SK-N-SH (cell line): ENCODE results near the gene PTCD2.

ENCODE experiments used
- ELF1 ChIP-seq: IDR thresholded peaks from 2 replicates; pipeline ENCODE4 v1.4.0; 2012
- EP300 ChIP-seq, 2 experiments: IDR thresholded peaks; 2 replicates each; pipeline versions ENCODE4 v1.4.0 to v1.6.1; 2012; ENCODE audit warnings: borderline replicate concordance in 1 of 2, low read depth in 1 of 2, low read length in 1 of 2
- EZH2phosphoT487 ChIP-seq: fragments of 200-600 bp; sonication (generic); IDR thresholded peaks from 2 replicates; pipeline ENCODE4 v1.6.1; 2017; ENCODE audit warnings: low read depth, mixed run types, mild to moderate bottlenecking, antibody characterized with exemption, moderate library complexity, borderline replicate concordance
- FOSL2 ChIP-seq: IDR thresholded peaks from 2 replicates; pipeline ENCODE4 v1.4.0; 2012; ENCODE audit warnings: low read depth, mild to moderate bottlenecking, moderate library complexity, borderline replicate concordance
- FOXM1 ChIP-seq: IDR thresholded peaks from 2 replicates; pipeline ENCODE4 v1.4.0; 2012; ENCODE audit warnings: low read depth, mild to moderate bottlenecking
- MAX ChIP-seq: IDR thresholded peaks from 2 replicates; pipeline ENCODE4 v1.4.0; 2012; ENCODE audit warnings: low read depth
- POLR2AphosphoS5 ChIP-seq: IDR thresholded peaks from 2 replicates; pipeline ENCODE4 v1.6.1; 2012; ENCODE audit warnings: low read depth, low read length
- TCF12 ChIP-seq: IDR thresholded peaks from 2 replicates; pipeline ENCODE4 v1.4.0; 2012
- TEAD4 ChIP-seq: IDR thresholded peaks from 2 replicates; pipeline ENCODE4 v1.4.0; 2012; ENCODE audit warnings: mild to moderate bottlenecking, borderline replicate concordance; ENCODE audit not compliant: insufficient read depth
- USF2 ChIP-seq: fragments of 150-350 bp; IDR thresholded peaks from 2 replicates; pipeline ENCODE4 v1.6.1; 2017; ENCODE audit warnings: antibody characterized with exemption, low read length, low read depth, borderline replicate concordance
- ZBTB33 ChIP-seq: IDR thresholded peaks from 2 replicates; pipeline ENCODE4 v1.4.0; 2012; ENCODE audit warnings: low read depth, borderline replicate concordance
- TF ChIP-seq, protein P1 (sequence below): fragments of 200-600 bp; sonication (generic); IDR thresholded peaks from 2 replicates; pipeline ENCODE4 v1.6.1; 2017; ENCODE audit warnings: antibody characterized with exemption, mild to moderate bottlenecking, moderate library complexity
- TF ChIP-seq, protein P2 (sequence below): IDR thresholded peaks from 2 replicates; pipeline ENCODE4 v1.6.1; 2012; ENCODE audit warnings: mild to moderate bottlenecking, low read depth, low read length, moderate library complexity

DNA sequence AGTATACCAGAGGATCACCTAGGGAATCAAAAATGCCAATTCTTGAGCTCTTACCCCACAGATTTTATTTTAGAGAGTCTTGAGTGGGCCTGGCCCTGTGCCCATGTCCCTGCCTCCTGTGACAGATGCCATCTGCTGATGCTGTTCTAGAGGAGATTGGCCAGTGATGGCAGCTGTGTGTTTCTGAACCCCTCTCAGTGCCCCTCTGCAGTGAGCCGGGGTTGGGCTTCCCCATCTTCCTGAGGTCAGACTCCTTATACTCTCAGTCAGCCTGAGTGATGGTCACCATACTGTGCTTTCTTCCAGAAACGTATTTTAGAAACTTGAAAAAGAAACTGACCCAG, 6.1 kb downstream of the PTCD2 start:
- TF ChIP-seq FOXM1 (no peak), USF2 (no peak), EP300 (IDR thresholded peaks at IDR 0.05; ENCODE audit: borderline replicate concordance in 1 of 2, low read depth in 1 of 2, low read length in 1 of 2) (no peak), MAX (no peak), ZBTB33 (no peak), EZH2phosphoT487 (no peak), POLR2AphosphoS5 (no peak), ELF1 (no peak), TEAD4 (no peak), FOSL2 (no peak), TCF12 (no peak)
- TF ChIP-seq, protein P1, sequence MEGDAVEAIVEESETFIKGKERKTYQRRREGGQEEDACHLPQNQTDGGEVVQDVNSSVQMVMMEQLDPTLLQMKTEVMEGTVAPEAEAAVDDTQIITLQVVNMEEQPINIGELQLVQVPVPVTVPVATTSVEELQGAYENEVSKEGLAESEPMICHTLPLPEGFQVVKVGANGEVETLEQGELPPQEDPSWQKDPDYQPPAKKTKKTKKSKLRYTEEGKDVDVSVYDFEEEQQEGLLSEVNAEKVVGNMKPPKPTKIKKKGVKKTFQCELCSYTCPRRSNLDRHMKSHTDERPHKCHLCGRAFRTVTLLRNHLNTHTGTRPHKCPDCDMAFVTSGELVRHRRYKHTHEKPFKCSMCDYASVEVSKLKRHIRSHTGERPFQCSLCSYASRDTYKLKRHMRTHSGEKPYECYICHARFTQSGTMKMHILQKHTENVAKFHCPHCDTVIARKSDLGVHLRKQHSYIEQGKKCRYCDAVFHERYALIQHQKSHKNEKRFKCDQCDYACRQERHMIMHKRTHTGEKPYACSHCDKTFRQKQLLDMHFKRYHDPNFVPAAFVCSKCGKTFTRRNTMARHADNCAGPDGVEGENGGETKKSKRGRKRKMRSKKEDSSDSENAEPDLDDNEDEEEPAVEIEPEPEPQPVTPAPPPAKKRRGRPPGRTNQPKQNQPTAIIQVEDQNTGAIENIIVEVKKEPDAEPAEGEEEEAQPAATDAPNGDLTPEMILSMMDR, result no peak
- TF ChIP-seq, protein P2, sequence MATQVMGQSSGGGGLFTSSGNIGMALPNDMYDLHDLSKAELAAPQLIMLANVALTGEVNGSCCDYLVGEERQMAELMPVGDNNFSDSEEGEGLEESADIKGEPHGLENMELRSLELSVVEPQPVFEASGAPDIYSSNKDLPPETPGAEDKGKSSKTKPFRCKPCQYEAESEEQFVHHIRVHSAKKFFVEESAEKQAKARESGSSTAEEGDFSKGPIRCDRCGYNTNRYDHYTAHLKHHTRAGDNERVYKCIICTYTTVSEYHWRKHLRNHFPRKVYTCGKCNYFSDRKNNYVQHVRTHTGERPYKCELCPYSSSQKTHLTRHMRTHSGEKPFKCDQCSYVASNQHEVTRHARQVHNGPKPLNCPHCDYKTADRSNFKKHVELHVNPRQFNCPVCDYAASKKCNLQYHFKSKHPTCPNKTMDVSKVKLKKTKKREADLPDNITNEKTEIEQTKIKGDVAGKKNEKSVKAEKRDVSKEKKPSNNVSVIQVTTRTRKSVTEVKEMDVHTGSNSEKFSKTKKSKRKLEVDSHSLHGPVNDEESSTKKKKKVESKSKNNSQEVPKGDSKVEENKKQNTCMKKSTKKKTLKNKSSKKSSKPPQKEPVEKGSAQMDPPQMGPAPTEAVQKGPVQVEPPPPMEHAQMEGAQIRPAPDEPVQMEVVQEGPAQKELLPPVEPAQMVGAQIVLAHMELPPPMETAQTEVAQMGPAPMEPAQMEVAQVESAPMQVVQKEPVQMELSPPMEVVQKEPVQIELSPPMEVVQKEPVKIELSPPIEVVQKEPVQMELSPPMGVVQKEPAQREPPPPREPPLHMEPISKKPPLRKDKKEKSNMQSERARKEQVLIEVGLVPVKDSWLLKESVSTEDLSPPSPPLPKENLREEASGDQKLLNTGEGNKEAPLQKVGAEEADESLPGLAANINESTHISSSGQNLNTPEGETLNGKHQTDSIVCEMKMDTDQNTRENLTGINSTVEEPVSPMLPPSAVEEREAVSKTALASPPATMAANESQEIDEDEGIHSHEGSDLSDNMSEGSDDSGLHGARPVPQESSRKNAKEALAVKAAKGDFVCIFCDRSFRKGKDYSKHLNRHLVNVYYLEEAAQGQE, result no peak
